GM21528 (cell line): ENCODE measurements around the gene TRIM31.
"Not testable (repeated sequence)": the region's sequence is repeated elsewhere in the genome, so short reads cannot be mapped to it uniquely, and the experiment has no call there.

Source experiments
- ATAC-seq: cut with Tn5 transposase; IDR thresholded peaks from one replicate; pipeline ENCODE4 v1.9.1; 2021; ENCODE audit warnings: mild to moderate bottlenecking, moderate library complexity; ENCODE audit not compliant: unreplicated experiment, low FRiP score

Gene TRIM31

DNA sequence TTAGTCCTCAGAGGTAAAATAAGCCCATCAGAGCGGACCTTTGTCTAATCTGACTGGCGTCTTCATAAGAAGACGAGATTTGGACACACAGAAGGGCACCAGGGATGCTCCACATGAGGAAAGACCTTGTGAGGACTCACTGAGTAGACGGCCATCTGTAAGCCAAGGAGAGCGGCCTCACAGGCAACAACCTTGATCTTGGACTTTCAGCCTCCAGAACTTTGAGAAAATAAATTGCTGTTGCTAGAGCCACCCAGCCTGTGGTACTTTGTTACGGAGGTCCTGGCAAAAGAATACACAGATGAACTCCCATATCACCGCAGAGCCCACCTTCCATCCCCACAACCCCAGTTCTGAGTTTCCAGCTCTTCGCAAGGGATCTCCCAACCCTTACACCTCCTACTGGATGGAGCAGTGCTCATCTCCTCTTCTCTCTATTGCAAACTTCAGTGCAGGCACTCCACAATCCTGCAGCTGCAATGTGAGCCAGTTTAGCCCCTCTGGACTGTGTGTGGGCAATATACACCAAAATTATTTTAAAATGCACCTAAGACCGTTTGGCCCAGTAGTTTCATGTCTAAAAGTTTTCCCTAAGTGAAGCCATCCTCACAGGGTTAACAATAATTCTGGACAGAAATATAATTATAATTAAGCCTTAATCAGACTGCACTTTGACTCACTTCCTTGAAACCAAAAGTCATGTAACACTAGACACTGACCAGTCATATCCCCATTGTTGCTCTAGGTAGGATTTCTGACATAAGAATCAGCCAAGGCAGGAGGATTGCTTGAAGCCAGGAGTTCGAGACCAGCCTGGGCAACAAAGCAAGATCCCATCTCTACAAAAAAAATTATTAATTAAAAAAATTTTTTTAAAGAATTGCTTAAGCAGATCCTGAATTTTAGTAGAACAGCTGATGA lies 8.8 kb upstream of the TRIM31 start:
- ATAC-seq: no peak

DNA sequence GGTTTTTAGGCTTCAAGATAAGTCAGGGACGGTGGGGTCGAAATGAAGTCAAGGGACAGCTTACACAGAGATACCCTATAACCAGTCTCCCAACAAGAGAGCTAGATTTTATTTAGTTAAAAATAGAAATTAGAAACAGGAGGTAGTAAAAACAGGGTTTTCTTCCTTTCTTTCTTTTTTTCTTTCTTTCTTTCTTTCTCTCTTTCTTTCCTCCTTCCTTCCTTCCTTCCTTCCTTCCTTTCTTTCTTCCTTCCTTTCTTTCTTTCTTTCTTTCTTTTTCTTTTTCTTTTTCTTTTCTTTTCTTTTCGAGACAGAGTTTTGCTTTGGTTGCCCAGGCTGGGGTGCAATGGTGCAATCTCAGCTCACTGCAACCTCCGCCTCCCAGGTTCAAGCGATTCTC lies 5.8 kb upstream of the TRIM31 start:
- ATAC-seq: not testable (repeated sequence)

- no peak for ATAC-seq
Observed at GRCh38 chr6:30116724-30117123, 3.8 kb upstream of the TRIM31 start.

GRCh38 chr6:30113841-30114240 lies 951 bp upstream of the TRIM31 start:
- ATAC-seq: no peak

GRCh38 chr6:30112402-30112994 lies 392 bp downstream of the TRIM31 start:
- ATAC-seq: no peak

DNA sequence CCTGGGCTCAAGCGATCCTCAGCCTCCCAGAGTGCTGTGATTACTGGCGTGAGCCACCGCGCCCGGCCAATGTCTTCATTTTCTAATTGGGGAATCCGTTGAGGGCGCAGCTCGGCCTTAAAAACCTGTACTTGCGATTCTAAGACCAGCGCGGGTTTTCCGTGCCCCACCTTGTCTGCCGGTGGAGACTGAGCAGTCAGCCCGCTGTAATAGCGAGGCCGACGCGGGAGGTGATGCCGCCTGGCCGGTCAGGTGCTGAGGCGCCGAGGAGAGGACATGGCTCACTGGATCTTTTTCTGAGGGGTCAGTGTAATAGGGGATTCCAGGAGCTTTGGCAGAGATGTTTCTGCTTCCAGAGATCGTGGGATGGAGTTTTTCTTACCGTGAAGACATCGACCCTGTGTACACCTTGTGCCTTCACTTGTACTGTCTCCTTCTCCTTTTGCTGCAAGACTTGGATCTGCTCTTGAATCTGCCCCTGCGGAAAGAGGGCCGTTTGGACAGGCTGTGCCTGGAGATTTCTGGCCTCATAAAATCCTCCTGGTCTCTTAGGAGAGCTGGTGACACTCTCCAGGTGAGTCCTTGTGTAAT lies 1.5 kb downstream of the TRIM31 start:
- ATAC-seq: no peak

DNA sequence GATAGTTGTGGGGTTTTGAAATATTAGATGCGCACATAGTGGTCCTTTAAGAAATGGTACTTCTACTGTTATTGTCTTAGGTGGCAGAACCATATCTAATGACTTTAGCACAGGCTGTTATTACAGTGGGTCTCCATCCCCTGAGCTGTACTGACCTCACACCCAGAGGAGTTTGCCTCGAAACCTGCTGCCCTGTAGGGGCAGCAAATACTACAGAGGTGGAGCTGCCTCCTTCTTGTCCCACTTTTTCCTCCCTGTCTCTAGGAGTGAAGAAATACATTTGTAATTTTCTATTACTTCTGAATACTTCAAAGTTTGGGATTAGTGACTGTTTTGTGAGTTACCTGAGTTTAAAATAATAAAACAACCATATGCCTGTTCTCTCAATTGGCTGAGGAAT lies 8.2 kb downstream of the TRIM31 start:
- ATAC-seq: no peak

DNA sequence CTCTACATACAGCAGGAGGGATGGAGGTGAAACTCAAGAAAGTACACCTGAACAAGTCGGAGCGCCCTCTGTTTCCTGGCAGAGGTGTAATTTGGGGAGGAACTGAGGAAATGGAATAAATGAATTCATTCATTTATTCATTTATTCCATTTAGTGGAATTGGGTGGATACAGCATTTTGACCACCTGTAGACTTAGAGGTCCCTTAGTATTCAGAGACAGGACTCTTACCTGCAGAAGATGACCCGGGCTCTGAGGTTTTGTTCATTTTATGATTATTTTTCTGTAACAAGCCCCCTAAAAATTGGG lies 9.1 kb downstream of the TRIM31 start:
- ATAC-seq: no peak

DNA sequence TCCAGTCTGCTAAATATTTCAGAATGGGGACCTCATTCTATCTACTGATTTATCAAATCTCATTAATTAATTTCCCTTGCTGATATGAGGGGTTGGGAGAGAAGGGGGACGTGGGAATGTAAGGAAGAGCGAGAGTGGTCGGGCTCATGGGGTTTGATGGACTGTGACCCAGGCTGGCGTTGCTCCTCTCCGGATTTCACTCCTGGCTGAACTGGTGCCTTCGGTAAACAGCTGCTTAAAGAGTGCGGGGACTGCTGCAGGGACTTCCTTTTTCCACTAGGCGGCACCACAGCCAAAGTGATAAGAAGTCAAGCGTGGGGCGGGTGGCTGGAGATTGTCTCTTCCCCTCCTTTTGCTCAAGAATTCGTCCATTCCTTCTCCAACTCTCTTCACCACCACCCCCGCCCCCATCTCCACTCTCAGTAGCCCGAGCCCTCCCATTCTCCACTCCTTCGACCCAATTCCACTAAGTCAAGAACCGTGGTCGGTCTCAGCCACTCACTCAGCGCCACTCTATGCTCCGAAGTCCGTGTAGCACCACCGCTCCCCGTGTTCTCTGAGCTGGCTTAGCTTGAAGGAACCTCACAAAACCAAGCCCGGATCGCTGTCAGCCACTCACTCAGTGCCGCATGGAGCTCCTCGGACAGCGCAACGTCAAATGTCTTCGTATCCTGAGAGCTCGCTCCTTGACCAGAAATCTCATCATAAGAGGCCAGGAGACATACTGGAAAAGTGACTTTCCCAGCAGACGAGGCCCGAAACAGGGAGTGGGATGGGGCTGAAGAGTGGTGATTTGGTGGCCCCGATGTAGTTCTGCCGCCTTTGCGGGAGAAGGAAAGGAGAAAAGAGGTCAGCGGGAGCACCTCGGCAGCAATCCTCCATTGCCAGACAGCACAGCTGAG lies 9.7 kb downstream of the TRIM31 start:
- no peak for ATAC-seq

GRCh38 chr6:30102414-30102969 lies 10.4 kb downstream of the TRIM31 start:
- ATAC-seq: no peak

DNA sequence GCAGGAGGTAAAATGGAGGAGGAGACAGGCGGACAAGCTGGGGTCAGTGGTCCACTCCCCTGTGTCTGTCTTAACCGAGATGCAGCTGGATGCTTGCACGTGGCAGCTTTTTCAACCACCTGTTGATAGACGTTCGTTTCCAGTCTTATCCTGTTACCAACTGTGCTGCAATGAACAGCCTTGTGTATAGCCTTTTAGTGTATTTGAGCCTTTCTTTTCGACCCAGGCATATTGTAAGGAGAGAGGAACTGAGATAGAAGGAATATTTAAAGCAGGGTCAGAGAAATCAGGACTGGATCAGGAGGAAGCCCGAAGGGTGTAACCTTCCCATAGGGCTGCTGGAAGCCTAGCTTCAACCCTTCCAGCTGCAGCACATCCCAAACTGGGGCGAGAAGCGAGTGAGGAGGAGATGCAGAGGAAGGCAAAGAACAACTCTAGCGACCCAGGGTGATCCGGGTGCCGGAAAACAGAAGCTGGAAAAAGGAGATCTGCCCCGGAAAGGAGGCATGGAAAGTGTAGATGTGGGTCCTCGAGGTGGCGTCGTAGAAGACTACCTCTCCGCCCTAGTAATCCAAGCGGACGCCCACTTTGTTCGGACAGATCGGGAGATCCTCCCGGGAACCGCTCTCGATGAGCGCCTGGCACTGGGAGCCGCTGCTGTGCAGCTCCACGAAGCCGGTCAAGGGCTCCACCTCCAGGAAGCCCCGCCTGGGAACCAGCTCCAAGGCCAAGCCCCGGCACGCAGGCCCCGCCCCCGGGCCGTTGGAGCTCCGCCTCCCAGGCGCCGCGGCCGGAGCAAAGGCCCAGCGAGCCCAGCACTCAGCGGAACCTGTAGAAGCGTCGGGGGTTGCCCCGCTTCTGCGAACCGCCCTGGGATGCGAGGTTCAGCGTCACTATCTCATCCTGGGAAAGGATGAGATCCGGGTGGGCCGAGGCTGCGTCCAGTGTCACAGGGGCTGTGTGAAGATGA lies 11.2 kb downstream of the TRIM31 start:
- peak; percentile 66 for ATAC-seq

DNA sequence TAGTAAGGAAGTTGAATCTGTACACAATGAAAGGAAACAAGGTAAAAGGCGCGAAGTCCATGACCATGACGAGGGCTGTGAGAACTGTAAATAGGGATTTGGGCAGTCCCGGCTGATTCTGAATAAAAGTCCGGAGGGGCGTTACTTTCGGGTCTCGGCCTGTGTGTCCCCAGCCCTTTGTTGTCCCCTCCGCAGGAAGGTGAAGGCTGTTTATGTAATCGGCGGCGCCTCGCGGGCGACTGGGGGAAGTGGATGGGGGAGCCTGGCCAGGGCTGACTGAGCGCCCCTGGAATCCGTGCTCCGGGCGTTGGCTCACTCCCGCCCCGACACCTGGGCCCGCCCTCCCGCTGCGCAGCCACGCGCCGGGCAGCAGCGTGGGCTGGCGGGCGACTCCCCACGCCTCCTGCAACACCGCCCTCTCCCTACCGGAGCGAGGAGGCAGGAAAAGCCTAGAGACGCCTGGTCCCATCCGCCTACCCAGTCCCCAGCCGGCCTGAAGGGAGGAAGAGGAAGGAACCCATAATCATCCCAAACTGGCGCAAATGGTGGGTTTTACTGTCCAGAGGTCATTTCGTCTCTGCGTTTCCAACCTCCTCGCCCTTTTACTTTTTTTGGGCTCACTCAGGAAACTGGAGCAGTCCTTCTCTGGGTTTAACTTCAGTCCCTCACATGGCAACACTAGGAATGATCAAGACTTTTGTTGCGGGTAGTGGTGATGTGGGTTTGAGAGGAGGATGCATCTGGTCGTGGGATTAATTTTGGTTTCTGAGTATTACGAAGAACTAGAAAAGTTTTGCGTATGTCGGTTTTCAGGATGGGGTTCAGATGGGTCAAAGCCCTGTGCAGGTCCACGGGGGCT lies 12.1 kb downstream of the TRIM31 start:
- no peak for ATAC-seq

DNA sequence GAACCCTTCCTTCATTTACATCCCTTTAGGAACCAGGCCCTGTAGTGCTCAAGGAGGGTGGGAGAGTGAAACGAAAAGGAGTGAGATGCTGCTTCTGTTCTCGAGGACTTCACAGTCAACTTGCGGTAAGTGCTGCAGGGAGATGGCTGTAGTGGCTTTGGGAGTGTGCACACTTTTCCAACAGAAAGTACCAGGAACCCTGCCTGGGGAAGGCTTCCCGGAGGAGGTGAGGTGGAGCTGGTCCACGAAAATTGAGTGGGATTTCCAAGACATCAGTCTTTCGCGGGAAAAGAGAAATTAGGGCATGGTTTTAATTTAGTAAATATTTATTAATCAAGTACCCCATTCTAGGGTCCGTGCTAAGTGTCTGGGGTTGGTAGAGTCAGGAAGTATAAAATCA lies 12.7 kb downstream of the TRIM31 start:
- ATAC-seq: no peak

- ATAC-seq: no peak
Observed at GRCh38 chr6:30097902-30098768, 14.8 kb downstream of the TRIM31 start.

DNA sequence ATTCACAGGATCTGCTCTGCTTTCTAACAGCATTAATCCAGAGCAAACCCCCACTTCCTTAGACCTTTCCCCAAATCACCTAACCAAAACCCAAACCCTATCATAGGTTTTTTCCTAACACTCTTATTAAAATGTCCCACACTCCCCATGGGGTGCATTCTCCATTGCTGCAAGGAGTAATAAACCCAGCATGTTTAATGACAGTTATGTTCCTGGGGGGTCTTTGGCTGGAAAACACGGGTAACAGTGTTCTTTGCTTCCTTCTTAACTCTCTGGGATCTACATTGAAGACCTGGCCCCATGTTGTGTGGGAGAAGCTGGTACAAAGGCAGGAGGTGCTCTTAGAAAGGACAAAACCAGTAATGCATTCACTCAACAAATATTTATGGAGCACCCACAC lies 16.1 kb downstream of the TRIM31 start:
- no peak for ATAC-seq

DNA sequence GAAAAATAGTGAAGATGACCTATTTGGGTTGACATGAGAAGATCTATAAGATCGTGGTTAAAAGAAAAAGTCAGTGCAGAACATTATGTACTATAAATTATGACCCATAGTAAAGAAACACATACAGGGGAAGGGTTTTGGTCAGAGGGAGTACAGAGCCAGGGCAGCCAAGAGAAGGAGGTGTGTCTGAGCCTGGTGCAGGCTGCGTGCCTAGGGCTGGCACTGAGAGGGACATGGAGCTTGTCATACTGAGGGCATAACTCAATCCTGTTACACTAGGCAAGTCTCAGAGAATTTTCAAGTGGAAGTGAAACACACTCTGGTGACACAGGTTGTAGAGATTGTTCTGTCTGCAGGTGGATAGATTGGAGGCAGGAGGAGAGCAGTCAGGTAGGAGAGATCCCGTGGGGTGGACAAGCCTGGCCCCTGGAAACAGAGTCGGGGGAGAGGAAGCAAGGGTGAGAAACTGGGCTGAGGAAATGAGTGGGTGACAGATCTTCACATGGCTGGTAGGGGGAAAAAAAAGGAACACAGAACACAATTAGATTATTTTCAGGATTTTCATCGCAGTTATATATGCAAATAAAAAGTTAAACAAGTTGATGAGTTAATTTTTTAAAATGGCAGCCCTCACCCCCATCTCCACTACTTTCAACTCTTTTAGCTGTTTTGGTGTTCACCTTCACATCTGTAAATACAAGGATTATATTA lies 18.8 kb downstream of the TRIM31 start:
- ATAC-seq: no peak
